T-helper 2 cell (primary cell): ENCODE results near the gene ZBTB44.
A peak's percentile ranks its signal among the peaks of the same experiment; 100 is the strongest.
"Not testable (repeated sequence)": the region's sequence is repeated elsewhere in the genome, so short reads cannot be mapped to it uniquely, and the experiment has no call there.

Experiments
- DNase-seq, 5 experiments: peaks; one replicate each; pipeline versions ENCODE4 v3.0.0 to v3.0.0-alpha.2; 2012 to 2022

The ZBTB44 gene

DNA sequence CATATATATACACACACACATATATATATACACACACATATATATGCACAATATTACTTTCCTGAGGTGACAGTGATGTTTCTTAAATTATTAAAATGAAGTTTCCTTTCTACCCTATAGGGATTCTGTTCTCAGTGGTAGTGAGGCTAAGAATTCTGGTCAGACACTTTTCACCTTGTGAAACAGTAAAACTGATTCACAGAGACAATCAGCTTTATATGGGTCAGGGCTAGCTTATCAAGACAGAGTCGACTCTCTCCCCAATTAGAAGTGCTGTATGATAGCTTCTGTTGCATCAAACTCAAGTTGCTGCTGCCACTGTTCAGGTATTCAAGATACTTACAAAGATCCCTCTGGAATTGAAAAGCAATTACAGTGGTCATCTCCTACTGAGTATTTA, 68.4 kb downstream of the ZBTB44 start:
- no peak for DNase-seq

DNA sequence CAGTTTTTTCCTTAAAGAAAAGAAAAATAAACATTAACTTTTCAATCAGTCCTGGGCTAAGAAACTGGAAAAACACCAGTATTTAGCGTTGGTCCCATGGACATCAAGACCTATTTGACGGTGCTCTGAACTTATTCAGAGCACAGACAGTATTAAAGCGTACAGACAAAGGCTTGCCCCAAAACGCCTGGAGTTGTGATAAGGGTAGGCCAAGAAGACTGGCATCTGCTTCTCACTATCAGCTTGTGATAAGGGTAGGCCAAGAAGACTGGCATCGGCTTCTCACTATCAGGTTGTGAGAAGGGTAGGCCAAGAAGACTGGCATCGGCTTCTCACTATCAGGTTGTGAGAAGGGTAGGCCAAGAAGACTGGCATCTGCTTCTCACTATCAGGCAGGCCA, 69.3 kb downstream of the ZBTB44 start:
- not testable (repeated sequence) for DNase-seq

DNA sequence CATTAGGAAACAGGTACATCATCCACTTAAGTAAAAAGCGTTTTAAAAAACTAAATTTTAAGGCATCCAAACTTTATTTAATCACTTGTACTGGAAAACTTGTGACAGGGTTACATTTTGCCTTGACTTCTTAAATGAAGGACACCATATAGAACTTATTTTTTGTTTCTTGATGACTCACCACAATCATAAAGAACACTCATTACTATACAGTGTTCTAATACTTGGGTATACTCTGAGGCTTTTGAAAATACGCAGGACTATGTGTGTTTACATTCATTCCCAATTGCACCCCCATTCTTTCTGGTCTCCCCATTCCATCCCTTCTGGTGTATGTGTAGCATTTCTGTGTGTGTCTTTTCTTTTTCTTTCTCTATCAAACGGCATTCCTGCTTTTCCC, 69.9 kb downstream of the ZBTB44 start:
- no peak for DNase-seq

DNA sequence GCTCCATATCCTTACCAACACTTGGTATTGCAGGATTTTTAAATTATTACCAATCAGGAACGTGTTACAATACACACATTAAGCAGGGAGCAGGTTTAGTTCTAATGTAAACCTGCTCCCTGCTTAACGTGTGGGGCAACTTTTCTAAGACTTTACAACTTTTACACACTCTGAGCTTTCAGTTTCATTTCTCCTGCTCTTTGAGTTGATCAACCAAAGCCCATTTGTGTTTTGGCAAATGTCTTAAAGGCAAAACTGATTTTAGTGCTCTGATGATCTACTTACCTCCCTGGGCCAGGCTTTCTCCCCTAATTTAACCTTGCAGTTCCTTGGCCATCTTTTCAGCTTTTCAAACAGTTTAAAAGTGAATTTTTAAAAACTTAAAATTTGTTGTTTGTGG, 70.9 kb downstream of the ZBTB44 start:
- peak in 1 of 5 experiments; percentile 60 for DNase-seq

DNA sequence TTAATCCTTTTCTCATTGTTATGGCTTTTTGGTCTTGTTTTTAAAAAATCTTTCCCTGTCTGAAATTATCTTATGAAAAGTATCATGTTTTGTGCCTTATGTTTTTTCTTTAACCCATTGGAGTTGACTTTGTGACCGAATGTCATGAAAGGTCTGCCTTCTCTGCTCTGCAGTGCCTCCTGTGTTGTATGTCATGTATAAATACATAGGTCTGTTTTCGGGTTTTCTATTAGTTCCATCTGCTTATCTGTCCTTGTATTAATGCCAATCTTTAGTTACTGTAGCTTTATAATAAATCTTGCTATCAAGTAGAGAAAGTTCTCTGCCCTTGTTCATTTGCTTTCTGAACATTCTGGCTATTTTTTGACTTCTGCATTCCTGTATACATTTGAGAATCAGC, 73.0 kb downstream of the ZBTB44 start:
- DNase-seq, result no peak

DNA sequence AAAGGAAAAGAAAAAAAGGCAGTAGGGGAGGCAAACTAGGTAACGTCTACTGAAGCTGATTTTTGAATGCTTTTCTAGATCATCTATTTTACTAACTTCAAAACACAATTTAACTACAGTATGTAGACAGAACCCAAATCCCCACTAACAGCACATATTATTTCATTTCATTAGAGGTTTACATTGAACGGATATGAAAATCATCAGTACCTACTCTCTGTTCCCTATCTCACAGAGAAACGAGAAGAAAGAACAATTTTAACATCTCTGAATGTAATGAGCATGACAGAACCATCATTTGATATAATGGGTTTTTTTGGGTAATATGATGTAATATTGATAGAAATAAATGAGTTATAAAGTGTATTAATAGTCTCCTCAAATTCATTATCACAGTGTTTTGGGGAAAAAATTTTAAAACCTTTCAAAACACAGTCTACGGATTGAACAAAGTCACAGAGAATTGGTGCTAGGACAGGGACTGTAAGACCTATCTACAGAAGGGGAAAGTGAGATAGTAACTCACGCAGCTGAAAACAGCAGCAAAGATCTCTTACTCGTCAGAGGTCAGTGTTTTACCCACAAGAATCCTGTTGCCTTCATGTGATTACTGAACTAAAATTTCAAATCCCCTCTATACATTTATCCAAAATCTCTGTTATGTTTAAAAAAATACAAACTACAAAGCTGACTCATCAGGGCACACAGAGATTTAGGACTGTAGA, 77.3 kb downstream of the ZBTB44 start:
- no peak for DNase-seq

DNA sequence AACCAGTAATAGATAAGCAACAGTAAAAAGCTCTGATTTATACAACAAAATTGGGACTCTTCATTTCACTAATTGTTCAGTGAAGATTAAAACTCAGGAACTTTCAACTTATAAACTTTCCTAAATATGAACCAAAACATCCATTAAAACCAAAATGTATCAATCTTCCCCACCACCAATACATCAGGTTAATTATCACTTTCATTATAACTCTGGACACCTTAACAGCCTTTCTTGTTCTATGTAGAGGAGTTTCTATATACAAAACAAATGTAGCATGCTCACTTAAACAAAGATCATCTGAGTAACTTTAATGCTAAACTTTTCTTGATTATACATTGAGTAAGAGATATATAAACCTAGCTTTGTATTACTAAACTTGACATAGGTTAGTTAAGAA, 80.4 kb downstream of the ZBTB44 start:
- no peak for DNase-seq

DNA sequence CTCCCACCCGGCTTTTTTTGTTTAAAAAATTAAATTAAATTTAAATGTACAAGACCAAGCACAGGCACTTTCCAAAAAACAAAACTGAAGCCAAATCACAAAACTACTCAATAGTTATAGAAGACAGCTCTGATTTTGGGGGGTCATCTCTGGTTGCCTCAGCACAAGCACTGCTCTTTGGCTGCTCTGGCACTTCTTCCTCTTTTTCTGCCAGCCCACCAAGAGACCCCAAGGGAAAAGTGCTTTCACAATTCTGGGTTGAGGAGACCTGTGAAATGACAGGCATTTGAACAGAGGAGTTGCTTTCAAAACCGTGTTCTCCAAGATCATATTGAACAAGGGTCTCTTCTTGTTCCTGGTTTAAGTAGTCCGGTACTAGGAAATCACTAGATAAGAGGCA, 80.8 kb downstream of the ZBTB44 start:
- DNase-seq, result not testable (repeated sequence)

DNA sequence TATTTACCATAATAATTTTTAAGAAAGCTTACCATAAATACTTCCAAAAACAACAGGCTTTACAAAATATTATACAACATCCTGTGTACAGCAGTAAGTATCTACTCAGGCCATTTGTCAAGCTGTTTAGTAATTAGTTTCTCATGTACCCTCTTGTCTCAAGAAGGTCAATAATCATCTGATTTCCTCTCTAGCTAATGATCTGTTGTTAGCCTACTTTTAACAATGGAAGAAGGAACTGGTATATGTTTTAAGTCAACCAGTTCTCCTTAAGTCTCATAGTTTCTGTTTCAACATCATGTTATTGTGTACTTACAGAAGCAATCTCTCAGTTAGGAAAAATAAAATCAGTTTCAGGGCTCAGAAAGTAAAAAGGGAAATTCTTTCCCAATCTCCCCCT, 81.2 kb downstream of the ZBTB44 start:
- DNase-seq, result not testable (repeated sequence)

DNA sequence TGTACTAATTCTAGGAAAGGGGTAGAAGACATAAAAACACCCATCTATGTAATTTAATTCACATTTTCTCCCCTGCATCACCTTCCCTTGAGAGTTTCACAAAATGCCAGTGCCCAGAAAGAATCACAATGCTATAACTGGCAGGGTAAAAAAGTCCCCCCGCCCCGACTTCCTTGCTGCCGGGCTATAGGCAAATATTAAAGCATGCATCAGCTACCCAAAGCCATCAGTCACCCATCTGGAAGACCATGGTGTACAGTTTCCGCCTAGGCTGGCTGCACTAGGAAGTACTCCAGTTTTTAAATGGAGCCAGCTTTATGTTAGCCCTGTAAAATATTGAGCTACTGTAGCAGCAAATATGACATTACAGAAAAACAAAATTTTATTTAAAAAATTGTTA, 87.3 kb downstream of the ZBTB44 start:
- no peak for DNase-seq

DNA sequence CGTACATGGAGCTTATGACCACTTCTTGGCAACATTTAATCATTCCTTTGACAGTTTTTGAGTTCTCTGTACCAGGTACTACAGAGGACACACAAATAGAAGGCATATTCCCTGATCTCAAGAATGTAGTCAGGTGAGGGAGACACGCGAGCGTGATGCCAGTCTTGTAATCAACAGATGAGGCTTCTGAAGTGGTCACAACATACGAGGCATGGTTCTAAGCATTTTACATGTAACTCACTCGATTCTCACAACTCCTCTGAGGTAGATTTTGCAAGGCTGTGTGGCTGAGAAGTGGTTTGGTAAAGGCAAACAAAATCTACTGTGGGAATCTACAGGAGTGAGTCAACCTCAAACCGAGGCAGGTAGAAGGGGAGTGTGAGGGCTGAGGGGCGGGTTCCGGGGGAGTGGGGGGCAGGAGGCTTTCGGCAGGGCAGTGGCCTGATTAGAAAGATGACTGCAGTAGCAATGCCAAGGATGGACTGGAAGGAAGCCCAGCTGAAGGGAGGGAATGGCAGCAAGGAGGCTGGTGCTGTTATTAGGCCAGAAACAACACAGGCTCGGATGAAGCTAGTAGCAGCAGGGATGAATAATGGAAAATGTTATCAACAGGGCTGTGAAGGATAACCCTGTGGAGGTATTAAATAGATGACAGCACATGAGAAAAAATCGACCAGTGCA, 91.3 kb downstream of the ZBTB44 start:
- peak in 2 of 5 experiments; percentile 18 to 65 for DNase-seq

DNA sequence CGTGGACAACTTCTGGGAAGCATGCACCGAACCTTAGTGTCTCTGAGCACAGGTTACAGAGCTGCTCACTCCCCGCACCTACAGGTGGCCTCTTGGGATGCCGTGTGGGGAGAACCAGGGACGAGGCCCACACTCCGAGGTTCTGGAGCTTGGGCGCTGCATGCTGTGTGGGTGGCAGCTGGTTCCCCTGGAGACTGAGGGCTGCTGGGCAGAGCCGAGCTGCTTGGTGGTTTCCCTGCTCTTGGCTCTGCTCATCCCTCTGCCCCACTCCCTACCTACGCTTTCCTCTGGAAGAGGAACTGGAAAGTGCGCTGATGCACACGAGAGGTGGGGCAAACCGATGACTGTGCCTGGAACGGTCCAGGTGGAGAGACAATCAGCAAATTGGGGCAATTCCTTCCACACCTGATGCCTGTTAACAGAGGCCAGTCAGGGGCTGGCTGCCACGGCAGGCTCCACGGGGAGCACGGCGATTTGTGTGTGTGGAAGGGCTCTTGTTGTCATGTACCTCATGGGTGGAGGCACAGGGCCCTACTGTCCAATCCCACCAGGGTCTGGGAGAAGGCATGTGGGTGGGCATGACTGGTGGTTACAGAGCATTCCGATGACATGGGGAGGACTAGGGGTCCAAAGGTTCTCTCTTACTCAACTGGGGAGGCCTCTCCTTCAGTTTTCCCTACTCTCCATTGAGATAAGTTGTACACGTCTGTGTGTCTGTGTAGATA, 94.2 kb downstream of the ZBTB44 start:
- no peak for DNase-seq

DNA sequence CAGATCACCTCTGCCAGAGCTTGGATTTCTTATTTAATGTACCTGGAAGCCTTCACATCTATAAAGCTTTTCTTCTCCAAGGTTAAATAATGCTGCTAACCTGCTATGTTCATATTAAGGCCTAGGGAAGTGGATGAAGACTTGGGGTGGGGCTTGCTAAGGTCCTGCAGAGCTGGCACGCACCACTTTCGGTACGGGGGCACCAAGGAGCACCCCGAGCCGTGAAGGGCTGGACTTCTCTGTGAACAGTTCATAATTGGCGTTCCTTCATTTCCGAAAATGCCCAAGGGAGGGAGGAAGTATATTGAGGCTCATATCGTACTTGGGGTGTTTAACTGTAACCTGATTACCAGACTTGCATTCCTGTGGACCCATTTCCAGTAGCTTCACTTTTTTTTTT, 95.6 kb downstream of the ZBTB44 start:
- no peak for DNase-seq

DNA sequence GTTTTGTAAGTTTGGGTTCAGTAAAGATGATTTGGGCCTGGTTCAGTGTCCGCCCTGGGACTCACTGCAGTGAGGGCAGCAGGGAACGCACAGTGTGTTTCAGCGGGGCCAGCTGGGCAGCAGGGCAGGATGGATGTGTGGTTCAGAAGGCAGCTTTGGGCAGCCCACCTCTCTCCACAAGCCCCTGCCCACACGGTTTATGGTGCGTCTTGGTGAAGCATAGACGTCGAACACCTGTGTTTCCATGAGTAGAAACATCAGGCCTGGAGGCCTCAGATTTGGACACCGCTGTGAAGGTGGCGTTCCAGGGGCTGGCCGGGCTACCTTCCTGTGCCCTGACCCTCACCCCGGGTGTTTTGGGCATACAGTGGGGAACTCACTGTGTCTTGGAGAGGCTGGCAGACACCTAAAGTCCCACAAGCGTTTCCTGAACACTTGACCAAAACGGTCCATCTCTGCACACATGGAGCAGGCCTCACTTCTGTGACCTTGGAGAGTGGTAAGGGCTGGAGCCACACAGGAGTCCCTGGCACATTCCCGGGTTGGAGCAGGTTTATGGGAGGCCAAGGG, 96.1 kb downstream of the ZBTB44 start:
- no peak for DNase-seq

DNA sequence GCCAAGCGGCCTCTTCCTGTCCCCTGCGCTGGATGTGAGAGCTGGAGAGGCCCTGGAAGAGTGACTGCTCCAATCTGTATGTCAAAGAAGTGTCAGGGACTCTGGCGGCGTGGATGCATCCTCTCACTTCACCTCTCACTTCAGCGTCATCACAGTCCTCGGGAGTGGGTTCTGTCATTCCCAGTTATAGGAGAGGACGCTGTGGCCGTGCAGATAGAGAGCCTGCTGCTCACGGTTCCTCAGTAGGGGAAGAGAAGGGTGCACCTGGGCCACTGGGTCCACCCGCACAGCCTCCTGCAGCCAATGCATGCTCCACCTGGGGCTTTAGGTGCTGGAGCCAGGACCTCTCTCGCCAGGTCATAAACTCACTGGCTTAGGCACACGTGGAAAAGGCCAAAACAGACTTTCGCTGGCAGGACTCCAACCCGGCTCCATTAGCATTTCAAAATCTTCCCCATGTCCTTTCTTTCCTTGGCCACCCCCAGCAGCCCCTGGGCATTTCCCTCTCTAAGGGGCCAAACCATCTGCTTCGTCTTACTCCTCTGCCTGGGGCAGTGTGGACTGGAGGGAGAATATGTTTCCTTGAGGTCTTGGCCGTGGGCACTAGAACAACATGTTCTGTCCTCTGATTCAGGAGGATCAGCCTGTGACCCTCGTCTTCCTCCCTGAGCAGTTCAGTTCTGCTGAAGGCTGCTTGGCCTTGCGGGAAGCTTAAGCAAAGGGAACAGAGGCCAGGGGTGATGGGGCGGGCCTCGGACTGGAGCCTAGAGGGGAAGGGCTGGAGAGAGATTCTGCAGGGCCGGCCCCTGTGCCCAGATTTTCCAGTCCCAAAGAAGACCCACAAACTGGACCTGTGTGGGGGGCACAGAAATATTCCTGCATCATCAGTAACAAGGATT, 97.3 kb downstream of the ZBTB44 start:
- DNase-seq, result no peak

DNA sequence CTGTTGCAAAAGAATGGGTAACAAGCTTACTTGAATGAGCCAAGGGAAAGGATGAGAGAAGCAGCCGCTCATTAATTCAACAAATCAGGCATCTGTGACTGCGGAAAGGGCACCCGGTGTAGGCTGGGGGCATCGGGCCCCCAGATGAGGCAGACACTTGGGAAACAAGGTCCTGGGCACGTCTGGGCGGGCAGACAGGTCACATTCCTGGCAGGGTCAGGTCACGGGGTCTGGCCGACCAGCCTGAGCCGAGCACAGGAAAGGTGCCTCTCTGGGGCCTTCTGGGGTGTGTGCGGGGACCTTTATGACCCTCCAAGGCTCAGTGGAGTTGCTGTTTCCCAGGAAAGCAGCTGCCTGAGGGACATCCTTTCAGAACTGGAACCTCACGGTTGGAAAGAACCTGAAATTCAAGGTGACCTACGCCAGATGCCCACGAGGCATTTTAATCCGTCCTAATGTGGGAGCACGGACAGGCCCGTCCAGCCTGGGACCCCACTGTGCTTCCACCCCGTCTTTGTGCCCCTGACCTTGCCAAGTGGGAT, 98.1 kb downstream of the ZBTB44 start:
- no peak for DNase-seq

DNA sequence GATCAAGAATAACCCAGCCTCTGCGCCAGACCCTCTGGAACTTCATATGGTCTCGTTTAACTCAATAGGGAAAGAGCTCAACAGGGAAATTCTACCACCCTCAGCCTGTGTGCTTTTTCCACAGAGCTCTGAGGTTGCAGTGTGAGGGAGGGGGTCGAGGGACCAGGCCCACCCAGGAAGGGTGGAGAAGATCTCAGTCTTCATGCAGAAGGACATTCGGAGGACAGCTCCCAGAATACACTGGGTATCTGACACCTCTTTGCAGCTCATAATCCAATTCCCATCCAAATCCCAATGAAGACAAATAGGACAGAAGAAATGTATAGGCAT, 98.5 kb downstream of the ZBTB44 start:
- DNase-seq, result no peak

DNA sequence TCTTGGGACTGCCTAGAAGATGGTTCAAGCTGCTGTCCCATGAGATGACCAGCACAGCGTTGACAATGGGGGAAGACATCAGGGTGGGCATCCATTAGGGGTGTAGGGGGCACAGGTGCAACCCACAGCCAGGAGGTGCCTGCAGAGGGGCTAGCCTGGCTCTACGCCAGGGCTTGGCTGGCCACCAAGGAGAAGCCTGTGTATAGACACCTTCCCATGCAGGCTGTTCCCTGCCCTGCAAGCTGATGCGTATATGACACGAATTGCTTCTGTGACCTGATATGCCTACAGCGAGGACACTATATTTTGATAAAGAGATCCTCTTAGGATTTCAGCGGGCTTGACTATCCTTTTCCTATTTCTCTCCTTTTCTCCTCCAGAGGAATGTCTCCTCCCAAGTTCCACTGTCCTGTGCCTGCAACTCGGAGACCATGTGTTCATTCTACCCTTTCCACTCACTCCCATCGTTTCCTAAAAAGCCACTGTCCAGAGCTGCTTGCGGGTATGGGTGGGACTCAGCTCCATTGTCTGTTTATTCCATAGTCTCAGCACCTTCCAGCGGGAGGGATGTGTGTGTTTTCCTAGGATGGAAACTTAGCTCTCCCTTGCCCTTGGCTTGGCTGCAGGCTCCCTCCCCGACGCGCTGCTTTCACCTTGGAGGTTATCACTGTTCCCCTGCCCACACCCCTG, 99.0 kb downstream of the ZBTB44 start:
- DNase-seq, result no peak

DNA sequence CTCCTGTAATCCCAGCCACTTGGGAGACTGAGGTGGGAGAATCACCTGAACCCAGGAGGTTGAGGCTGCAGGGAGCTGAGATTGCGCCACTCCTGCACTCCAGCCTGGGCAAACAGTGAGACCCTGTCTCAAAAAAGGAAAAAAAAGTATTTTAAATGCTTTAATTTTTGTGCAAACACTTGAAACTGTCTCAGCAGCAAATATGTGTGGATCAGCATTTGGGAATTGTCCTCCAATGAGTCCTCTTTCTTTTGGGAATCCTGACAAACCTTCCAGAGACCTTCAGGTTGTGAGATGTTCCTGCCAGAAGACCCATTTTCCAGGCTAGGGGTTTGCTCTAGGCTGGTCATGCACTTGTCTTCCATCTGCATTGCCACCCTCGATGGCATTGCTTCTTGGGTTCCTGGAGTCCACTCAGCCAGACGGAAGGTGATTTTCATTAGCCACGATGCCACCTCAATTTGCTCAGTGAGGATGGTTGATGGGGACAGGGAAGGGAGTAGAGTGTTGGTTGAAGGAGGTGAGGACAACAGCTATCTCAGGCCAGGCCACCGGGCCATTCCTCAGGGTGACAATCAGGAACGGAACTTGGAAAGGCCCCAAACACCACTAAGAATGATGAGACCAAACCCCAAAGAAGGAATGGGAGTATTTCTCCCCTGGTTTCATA, 99.7 kb downstream of the ZBTB44 start:
- DNase-seq, result no peak

DNA sequence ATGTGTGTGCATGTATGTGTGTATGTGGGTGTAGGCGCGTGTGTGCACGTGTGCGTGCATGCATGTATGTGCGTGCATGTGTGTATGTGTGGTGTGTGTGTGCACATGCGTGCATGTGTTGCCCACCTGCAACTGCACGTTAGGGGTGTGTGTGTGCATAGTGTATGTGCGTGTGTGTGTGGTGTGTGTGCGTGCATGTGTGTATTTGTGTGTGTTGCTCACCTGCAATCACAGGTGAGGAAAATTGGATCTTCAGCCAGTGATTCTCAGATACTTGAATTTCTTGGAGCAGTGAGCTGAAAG, 100.8 kb downstream of the ZBTB44 start:
- DNase-seq, result no peak
